Urothelium cell line (cell line): Measurements from ENCODE around the gene ATXN1L.
"Not testable (repeated sequence)": the region's sequence is repeated elsewhere in the genome, so short reads cannot be mapped to it uniquely, and the experiment has no call there.

Experiments
- DNase-seq: peaks from one replicate; pipeline ENCODE4 v3.0.0; 2011; ENCODE audit warnings: low spot score, mixed read lengths
- FAIRE-seq: peaks from 2 replicates; lab custom pipeline; 2011; peaks lifted over from hg19 to GRCh38; lab: Jason Lieb, UNC

The ATXN1L gene

GRCh38 chr16:71885261-71885650, 39.5 kb downstream of the ATXN1L start:
- DNase-seq (no peak), FAIRE-seq (no peak)

DNA sequence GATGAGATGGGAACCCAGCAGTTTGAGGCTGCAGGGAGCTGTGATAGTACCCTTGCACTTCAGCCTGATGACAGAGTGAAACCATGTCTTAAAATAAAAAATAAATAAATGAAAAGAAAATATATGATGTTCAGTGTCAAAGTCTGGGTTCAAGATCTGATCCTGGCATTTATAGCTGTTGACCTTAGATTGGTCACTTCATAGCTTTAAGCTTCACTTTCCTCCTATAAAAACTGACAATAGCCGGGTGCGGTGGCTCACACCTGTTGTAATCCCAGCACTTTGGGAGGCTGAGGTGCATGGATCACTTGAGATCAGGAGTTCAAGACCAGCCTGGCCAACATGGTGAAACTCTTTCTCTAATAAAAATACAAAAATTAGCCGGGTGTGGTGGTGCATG, 43.4 kb downstream of the ATXN1L start:
- DNase-seq (no peak), FAIRE-seq (no peak)

DNA sequence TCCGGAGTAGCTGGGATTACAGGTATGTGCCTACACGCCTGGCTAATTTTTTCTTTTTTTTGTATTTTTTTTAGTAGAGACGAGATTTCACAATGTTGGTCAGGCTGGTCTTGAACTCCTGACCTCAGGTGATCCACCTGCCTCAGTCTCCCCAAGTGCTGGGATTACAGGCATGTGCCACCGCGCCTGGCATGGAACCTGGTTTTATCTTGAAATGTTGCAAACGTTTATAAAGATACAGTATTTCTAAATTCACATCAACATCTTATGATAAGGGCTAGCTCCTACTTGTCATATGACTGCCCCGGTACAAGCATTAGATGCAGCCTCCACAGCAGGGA, 48.1 kb downstream of the ATXN1L start:
- DNase-seq (no peak), FAIRE-seq (no peak)

DNA sequence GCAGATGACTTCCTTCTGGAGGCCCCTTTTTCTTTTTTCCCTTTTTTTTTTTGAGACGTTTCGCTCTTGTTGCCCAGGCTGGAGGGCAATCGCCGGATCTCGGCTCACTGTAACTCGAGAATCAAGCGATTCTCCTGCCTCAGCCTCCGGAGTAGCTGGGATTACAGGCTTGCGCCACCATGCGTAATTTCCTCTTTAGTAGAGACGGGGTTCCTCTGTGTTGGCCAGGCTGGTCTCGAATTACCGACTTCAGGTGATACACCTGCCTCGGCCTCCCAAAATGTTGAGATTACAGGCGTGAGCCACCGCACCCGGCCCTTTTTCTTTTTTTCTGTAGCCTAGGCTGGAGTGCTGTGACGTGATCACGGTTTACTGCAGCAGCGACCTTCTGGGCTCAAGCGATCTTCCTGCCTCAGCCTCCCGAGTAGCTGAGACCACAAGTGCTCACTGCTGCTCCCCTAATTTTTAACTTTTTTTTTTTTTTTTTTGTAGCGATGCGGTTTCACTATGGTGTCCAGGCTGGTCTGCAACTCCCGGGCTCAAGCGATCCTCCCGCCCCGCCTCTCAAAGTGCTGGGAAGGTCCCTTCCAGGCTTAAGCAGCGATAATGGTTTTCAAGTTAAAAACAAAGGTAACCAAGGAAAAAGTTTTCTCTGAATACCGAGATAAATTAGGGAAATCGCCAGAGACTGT, 48.6 kb downstream of the ATXN1L start:
- no peak for FAIRE-seq
- DNase-seq = peak; percentile 8

DNA sequence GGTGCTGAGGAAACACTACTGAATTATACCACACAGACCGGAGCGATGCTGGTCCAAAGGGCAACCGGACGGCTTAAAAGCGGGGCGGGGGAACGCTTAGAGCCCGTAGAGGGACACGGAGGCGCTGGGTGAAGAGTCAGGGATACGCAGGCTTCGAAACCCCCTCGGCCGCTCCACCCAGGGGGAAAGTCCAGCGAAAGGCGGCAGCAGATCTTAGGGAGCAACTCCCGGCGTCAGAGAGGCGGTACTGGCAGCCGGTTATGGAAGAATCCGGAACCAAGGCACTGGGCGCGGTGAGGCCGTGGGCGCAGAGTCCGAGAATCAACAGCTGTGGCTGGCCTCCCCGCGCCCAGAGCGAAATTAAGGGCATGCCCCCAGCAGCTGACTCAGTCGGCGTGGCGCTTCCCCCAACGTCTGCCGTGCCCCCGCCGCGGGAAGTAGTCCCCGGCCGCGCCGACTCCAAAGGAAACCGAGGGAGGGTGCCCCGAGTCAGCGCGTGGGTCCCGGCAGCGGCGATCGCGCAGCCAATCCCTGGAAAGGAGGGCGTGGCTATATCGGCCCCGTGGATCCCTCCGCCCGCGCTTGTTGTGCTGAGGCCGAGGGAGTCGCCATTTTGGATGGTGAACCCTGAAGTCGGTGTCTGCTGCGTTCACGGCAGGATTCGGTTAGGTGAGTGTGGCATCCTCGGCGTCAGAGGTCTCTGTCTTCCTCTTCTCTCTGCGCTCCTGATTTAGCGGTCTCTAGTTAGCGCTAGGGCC, 49.3 kb downstream of the ATXN1L start, which contains the start of gene IST1:
IST1 (plus strand) TSS at position 611 of the 758 bp plus-strand sequence. CDS start 20,110 bp downstream, outside the sequence.
- FAIRE-seq = peak; percentile 48
- DNase-seq = peak; percentile 98

- DNase-seq = peak; percentile 31
- FAIRE-seq = no peak
These were observed 50.0 kb downstream of the ATXN1L start for GRCh38 chr16:71895679-71896365.

DNA sequence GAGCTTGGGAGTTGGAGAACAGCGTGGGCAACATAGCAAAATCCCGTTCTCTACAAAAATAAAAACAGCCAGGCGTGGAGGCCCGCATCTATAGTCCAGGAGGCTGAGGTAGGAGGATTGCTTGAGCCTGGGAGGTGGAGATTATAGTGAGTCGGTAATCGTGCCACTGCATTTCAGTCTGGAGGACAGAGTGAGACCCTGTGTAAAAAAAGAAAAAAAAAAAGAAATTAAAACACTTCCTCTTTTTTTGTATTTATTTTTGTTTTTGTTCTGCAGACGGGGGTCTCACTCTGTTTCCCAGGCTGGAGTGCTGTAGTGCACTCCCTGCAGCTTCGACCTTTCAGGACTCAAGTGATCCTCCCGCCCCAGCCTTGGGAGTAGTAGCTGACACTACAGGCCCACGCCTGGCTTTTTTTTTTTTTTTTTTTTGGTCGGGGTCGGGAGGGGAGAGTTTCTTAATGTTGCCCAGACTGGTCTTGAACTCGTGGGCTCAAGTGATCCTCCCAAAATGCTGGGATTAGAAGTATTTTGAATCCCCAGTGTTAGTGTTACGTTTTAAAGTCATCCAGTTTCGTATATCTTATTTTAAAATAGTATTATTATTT, 51.1 kb downstream of the ATXN1L start:
- DNase-seq (no peak), FAIRE-seq (no peak)

GRCh38 chr16:71899171-71899570, 53.4 kb downstream of the ATXN1L start:
- FAIRE-seq (no peak), DNase-seq (no peak)

DNA sequence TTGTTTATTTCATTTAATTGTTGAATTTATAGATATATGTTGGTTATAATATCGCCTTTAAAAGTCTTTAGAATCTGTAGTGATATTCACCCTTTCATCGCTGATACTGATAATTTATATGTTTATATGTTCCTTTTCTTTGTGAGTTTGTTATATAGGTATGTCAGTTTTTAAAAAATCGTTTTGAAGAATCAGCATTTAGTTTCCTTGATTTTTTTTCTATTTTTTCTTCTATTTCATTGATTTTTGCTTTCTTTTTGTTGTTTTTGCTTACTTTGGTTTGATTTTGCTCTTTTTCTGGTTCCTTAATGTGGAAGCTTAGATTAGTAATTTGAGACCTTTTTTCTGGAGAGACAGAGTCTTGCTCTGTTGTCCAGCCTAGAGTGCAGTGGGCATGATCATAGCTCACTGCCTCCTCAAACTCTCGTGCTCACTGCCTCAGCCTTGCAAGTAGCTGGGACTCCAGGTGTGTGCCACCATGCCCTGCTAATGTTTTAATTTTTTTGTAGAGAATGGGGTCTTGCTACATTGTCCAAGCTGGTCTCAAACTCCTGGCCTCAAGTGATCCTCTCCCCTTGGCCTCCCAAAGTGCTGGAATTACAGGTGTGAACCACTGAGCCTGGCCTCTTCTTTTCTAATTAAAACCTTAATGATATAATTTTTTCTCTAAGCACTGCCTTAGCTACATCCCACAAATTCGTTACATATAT, 57.0 kb downstream of the ATXN1L start:
- no peak for DNase-seq
- FAIRE-seq = no peak

GRCh38 chr16:71903608-71904007, 57.8 kb downstream of the ATXN1L start:
- no peak for DNase-seq
- FAIRE-seq = no peak

GRCh38 chr16:71904239-71904638, 58.5 kb downstream of the ATXN1L start:
- DNase-seq (no peak), FAIRE-seq (no peak)

- not testable (repeated sequence) for DNase-seq, FAIRE-seq
These were observed 60.0 kb downstream of the ATXN1L start for GRCh38 chr16:71905765-71906164.
